Duodenal mucosa (tissue), 2 donors: ENCODE data around the gene GLG1.

ENCODE experiments used
- H3K27ac ChIP-seq: one replicate; pipeline ENCODE4 v1.7.0; 2013; ENCODE audit warnings: low read depth, low read length
- H3K27me3 ChIP-seq, 2 donors: one replicate each; pipeline ENCODE4 v1.7.0; 2013; ENCODE audit warnings: low read length in 2 of 2, control low read depth in 1 of 2; ENCODE audit not compliant: insufficient read depth in 2 of 2, control insufficient read depth in 1 of 2
- H3K36me3 ChIP-seq, 2 donors: one replicate each; pipeline ENCODE4 v1.7.0; 2013; ENCODE audit warnings: low read length in 2 of 2, control low read depth in 1 of 2; ENCODE audit not compliant: insufficient read depth in 2 of 2, control insufficient read depth in 1 of 2
- H3K4me1 ChIP-seq, 2 donors: one replicate each; pipeline ENCODE4 v1.7.0; 2013; ENCODE audit warnings: low read length in 2 of 2, control low read depth in 1 of 2; ENCODE audit not compliant: insufficient read depth in 2 of 2, control insufficient read depth in 1 of 2
- H3K4me3 ChIP-seq, 2 donors: one replicate each; pipeline ENCODE4 v1.7.0; 2013; ENCODE audit warnings: low read length in 2 of 2, low read depth in 1 of 2
- H3K9ac ChIP-seq, 2 donors: one replicate each; pipeline ENCODE4 v1.7.0; 2013; ENCODE audit warnings: low read length in 2 of 2, low read depth in 1 of 2
- H3K9me3 ChIP-seq, 2 donors: one replicate each; pipeline ENCODE4 v1.7.0; 2013; ENCODE audit warnings: low read length in 2 of 2, control low read depth in 1 of 2; ENCODE audit not compliant: control insufficient read depth in 1 of 2

Gene GLG1

GRCh38 chr16:74635303-74635702, 28.4 kb upstream of the GLG1 start:
- Histone ChIP-seq H3K27me3 (no peaks in the 10 kb centered on the region), H3K27ac (no peak overlapping the region), H3K4me3 (no peak overlapping the region), H3K9ac (no peak overlapping the region), H3K9me3 (no peaks in the 10 kb centered on the region), H3K36me3 (peaks cover 11 to 60% of the 10 kb centered on the region in 2 donors), H3K4me1 (no peaks in the 10 kb centered on the region)

- Histone ChIP-seq H3K9ac (no peak overlapping the region), H3K9me3 (no peaks in the 10 kb centered on the region), H3K36me3 (peaks cover 16 to 61% of the 10 kb centered on the region in 2 donors), H3K27ac (no peak overlapping the region), H3K4me3 (no peak overlapping the region), H3K27me3 (no peaks in the 10 kb centered on the region), H3K4me1 (no peaks in the 10 kb centered on the region)
Measured at GRCh38 chr16:74633686-74634085, 26.8 kb upstream of the GLG1 start.

GRCh38 chr16:74627506-74628220, 20.7 kb upstream of the GLG1 start:
- H3K9ac ChIP-seq: no peak overlapping the region
- no peaks in the 10 kb centered on the region for H3K4me1 ChIP-seq
- H3K27ac ChIP-seq: no peak overlapping the region
- peaks cover 31 to 92% of the 10 kb centered on the region in 2 donors for H3K36me3 ChIP-seq
- no peaks in the 10 kb centered on the region for H3K9me3 ChIP-seq
- no peak overlapping the region for H3K4me3 ChIP-seq
- H3K27me3 ChIP-seq: no peaks in the 10 kb centered on the region

- H3K9me3 ChIP-seq: no peaks in the 10 kb centered on the region
- no peak overlapping the region for H3K9ac ChIP-seq
- H3K36me3 ChIP-seq: peaks cover 34 to 92% of the 10 kb centered on the region in 2 donors
- no peak overlapping the region for H3K27ac ChIP-seq
- H3K4me3 ChIP-seq: no peak overlapping the region
- no peaks in the 10 kb centered on the region for H3K27me3 ChIP-seq
- H3K4me1 ChIP-seq: no peaks in the 10 kb centered on the region
Measured at GRCh38 chr16:74626741-74627416, 20.0 kb upstream of the GLG1 start.

GRCh38 chr16:74625500-74626350, 18.8 kb upstream of the GLG1 start:
- Histone ChIP-seq H3K9ac (no peak overlapping the region), H3K4me3 (no peak overlapping the region), H3K36me3 (peaks cover 36 to 91% of the 10 kb centered on the region in 2 donors), H3K9me3 (no peaks in the 10 kb centered on the region), H3K4me1 (no peaks in the 10 kb centered on the region), H3K27me3 (no peaks in the 10 kb centered on the region), H3K27ac (no peak overlapping the region)

- Histone ChIP-seq H3K9ac (no peak overlapping the region), H3K9me3 (no peaks in the 10 kb centered on the region), H3K27me3 (no peaks in the 10 kb centered on the region), H3K36me3 (peaks cover 27 to 82% of the 10 kb centered on the region in 2 donors), H3K4me3 (no peak overlapping the region), H3K4me1 (no peaks in the 10 kb centered on the region), H3K27ac (no peak overlapping the region)
Measured at GRCh38 chr16:74623839-74624235, 16.9 kb upstream of the GLG1 start.

GRCh38 chr16:74623214-74623838, 16.4 kb upstream of the GLG1 start:
- H3K9ac ChIP-seq: no peak overlapping the region
- H3K4me3 ChIP-seq: no peak overlapping the region
- H3K27ac ChIP-seq: no peak overlapping the region
- H3K27me3 ChIP-seq: no peaks in the 10 kb centered on the region
- no peaks in the 10 kb centered on the region for H3K4me1 ChIP-seq
- no peaks in the 10 kb centered on the region for H3K9me3 ChIP-seq
- H3K36me3 ChIP-seq: peaks cover 25 to 77% of the 10 kb centered on the region in 2 donors

GRCh38 chr16:74622005-74622404, 15.1 kb upstream of the GLG1 start:
- Histone ChIP-seq H3K27ac (no peak overlapping the region), H3K27me3 (no peaks in the 10 kb centered on the region), H3K4me1 (no peaks in the 10 kb centered on the region), H3K9ac (no peak overlapping the region), H3K9me3 (no peaks in the 10 kb centered on the region), H3K4me3 (no peak overlapping the region), H3K36me3 (peaks cover 18 to 68% of the 10 kb centered on the region in 2 donors)

GRCh38 chr16:74617206-74617788, 10.4 kb upstream of the GLG1 start:
- no peaks in the 10 kb centered on the region for H3K27me3 ChIP-seq
- no peaks in the 10 kb centered on the region for H3K4me1 ChIP-seq
- no peak overlapping the region for H3K9ac ChIP-seq
- H3K9me3 ChIP-seq: no peaks in the 10 kb centered on the region
- no peak overlapping the region for H3K4me3 ChIP-seq
- H3K36me3 ChIP-seq: peaks cover 4 to 23% of the 10 kb centered on the region in 2 donors
- no peak overlapping the region for H3K27ac ChIP-seq
